IMR-90 (cell line): ENCODE data around the gene PMM2. TPM values are rescaled to one million over a fixed set of nuclear protein-coding genes. Genes with fewer than 3 reads are reported as not detected.

Experiments used
- polyA plus RNA-seq, 3 experiments: library from polyadenylated mRNA; depleted of rRNA; stranded (reverse); fragments of >200 nt; gene quantifications; 2 replicates each; pipeline ENCODE4 v1.2.3, GENCODE V29; 2012; ENCODE audit warnings: low replicate concordance in 1 of 3
- total RNA-seq: library from RNA; depleted of rRNA; stranded (reverse); fragments of >200 nt; gene quantifications from 2 replicates; pipeline ENCODE4 v1.2.3, GENCODE V29; 2012; rRNA removed

Gene PMM2
- total and polyA plus RNA-seq, 2 of the 4 experiments (the other 2 are of a cell fraction), result 25.8 to 38.9 TPM

Other genes starting within 250 kb of the PMM2 start
- not detected in 2 replicates for gene TMEM114, start 207.3 kb upstream of the PMM2 start, total RNA-seq
- gene TMEM114, start 207.3 kb upstream of the PMM2 start, polyA plus RNA-seq (2012; rRNA removed), result not detected in 2 replicates
- gene METTL22, start 176.1 kb upstream of the PMM2 start, total RNA-seq, result 27.2 and 38.3 TPM in 2 replicates
- 51.2 and 55.5 TPM in 2 replicates for gene METTL22, start 176.1 kb upstream of the PMM2 start, polyA plus RNA-seq (2012; rRNA removed)
- gene ABAT, start 123.2 kb upstream of the PMM2 start, total RNA-seq, result 4.4 and 4.5 TPM in 2 replicates
- 6.1 and 6.9 TPM in 2 replicates for gene ABAT, start 123.2 kb upstream of the PMM2 start, polyA plus RNA-seq (2012; rRNA removed)
- 5.7 and 5.8 TPM in 2 replicates for gene TMEM186, start 200 bp upstream of the PMM2 start, total RNA-seq
- 6.0 and 6.8 TPM in 2 replicates for gene TMEM186, start 200 bp upstream of the PMM2 start, polyA plus RNA-seq (2012; rRNA removed)
- 96.4 and 138 TPM in 2 replicates for gene CARHSP1, start 71.2 kb downstream of the PMM2 start, total RNA-seq
- gene CARHSP1, start 71.2 kb downstream of the PMM2 start, polyA plus RNA-seq (2012; rRNA removed), result 121 and 150 TPM in 2 replicates
- gene LITAFD, start 84.5 kb downstream of the PMM2 start, total RNA-seq, result not detected in 2 replicates
- gene LITAFD, start 84.5 kb downstream of the PMM2 start, polyA plus RNA-seq (2012; rRNA removed), result not detected in 2 replicates
- 28.3 and 45.8 TPM in 2 replicates for gene USP7, start 166.1 kb downstream of the PMM2 start, total RNA-seq
- 13.9 and 17.8 TPM in 2 replicates for gene USP7, start 166.1 kb downstream of the PMM2 start, polyA plus RNA-seq (2012; rRNA removed)